H1 (cell line): ENCODE measurements around the gene SLITRK3. TPM values are rescaled to one million over a fixed set of nuclear protein-coding genes. Genes with fewer than 3 reads are reported as not detected.

Source experiments
- CTCF ChIA-PET: fragments of 300-600 bp; sonication (Branson Sonifier 250); formaldehyde crosslinking; loops from one replicate; lab custom pipeline; 2021; ENCODE audit not compliant: partially characterized antibody; lab: Charles Lee
- POLR2A ChIA-PET: fragments of 300-600 bp; sonication (Branson Sonifier 250); formaldehyde crosslinking; loops from one replicate; lab custom pipeline; 2021; ENCODE audit warnings: inconsistent platforms; ENCODE audit not compliant: partially characterized antibody; lab: Charles Lee
- DNase-seq, 2 experiments: peaks; one replicate each; pipeline versions ENCODE4 v3.0.0 to v3.0.0-alpha.2; 2010 to 2022; ENCODE audit warnings: low spot score in 2 of 2, low read depth in 1 of 2, mixed read lengths in 1 of 2
- FAIRE-seq: peaks from 2 replicates; lab custom pipeline; 2011; peaks lifted over from hg19 to GRCh38; lab: Jason Lieb, UNC
- H2AFZ ChIP-seq: 2 replicates; pipeline ENCODE4 v1.8.1; 2012; ENCODE audit warnings: low read length, inconsistent platforms
- H2AK5ac ChIP-seq: 2 replicates; pipeline ENCODE4 v1.6.1; 2013; ENCODE audit warnings: low read depth, low read length
- H2BK120ac ChIP-seq: replicated peaks from 2 replicates; pipeline ENCODE3; 2013; ENCODE audit warnings: low read depth, low read length, inconsistent platforms
- H2BK12ac ChIP-seq: 2 replicates; pipeline ENCODE4 v1.6.1; 2013; ENCODE audit warnings: low read depth, low read length
- H2BK15ac ChIP-seq: 2 replicates; pipeline ENCODE4 v1.6.1; 2013; ENCODE audit warnings: low read length
- H2BK20ac ChIP-seq: 2 replicates; pipeline ENCODE4 v1.6.1; 2013; ENCODE audit warnings: low read length
- H2BK5ac ChIP-seq: 2 replicates; pipeline ENCODE4 v1.6.1; 2013; ENCODE audit warnings: low read depth, low read length
- H3K14ac ChIP-seq: 2 replicates; pipeline ENCODE4 v1.6.1; 2013; ENCODE audit warnings: inconsistent platforms; ENCODE audit not compliant: insufficient read length
- H3K18ac ChIP-seq: 2 replicates; pipeline ENCODE4 v1.6.1; 2013; ENCODE audit warnings: low read length; ENCODE audit errors: extremely low read depth
- H3K23ac ChIP-seq: 2 replicates; pipeline ENCODE4 v1.6.1; 2013; ENCODE audit warnings: inconsistent platforms; ENCODE audit not compliant: insufficient read length
- H3K23me2 ChIP-seq: 2 replicates; pipeline ENCODE4 v1.6.1; 2013; ENCODE audit warnings: low read depth, low read length
- H3K27ac ChIP-seq: 2 replicates; pipeline ENCODE4 v1.6.1; 2011; ENCODE audit warnings: low read depth, low read length, inconsistent platforms
- H3K27me3 ChIP-seq, 4 experiments: replicated peaks in 1 of 4; 1 replicate in 1 of 4; 2 replicates in 3 of 4; pipeline versions ENCODE4 v1.6.1 to v1.8.1; 2011 to 2013; ENCODE audit warnings: low read length in 3 of 4, mild to moderate bottlenecking in 3 of 4, inconsistent platforms in 2 of 4, mixed read lengths in 2 of 4, moderate library complexity in 1 of 4; ENCODE audit not compliant: control insufficient read depth in 3 of 4, insufficient read depth in 3 of 4; ENCODE audit errors: extremely low read depth in 1 of 4
- H3K36me3 ChIP-seq, 4 experiments: 2 replicates each; pipeline versions ENCODE4 v1.6.1 to v1.8.1; 2011 to 2013; ENCODE audit warnings: mild to moderate bottlenecking in 4 of 4, low read length in 3 of 4, moderate library complexity in 2 of 4, control low read depth in 1 of 4, inconsistent platforms in 1 of 4; ENCODE audit not compliant: insufficient read depth in 4 of 4, control insufficient read depth in 2 of 4
- H3K4ac ChIP-seq: replicated peaks from 2 replicates; pipeline ENCODE3; 2013; ENCODE audit warnings: low read length, low read depth, mixed read lengths, inconsistent platforms; ENCODE audit not compliant: insufficient read length
- H3K4me1 ChIP-seq, 4 experiments: replicated peaks in 1 of 4; 1 replicate in 1 of 4; 2 replicates in 3 of 4; pipeline versions ENCODE4 v1.6.1 to v1.8.1; 2011 to 2013; ENCODE audit warnings: low read length in 3 of 4, inconsistent platforms in 2 of 4, mixed read lengths in 1 of 4; ENCODE audit not compliant: insufficient read depth in 4 of 4, control insufficient read depth in 3 of 4
- H3K4me2 ChIP-seq, 2 experiments: 2 replicates each; pipeline versions ENCODE4 v1.6.1 to v1.8.1; 2011 to 2013; ENCODE audit warnings: low read depth in 2 of 2, low read length in 2 of 2, control low read depth in 1 of 2, inconsistent platforms in 1 of 2, mild to moderate bottlenecking in 1 of 2; ENCODE audit not compliant: insufficient read depth in 1 of 2
- H3K4me3 ChIP-seq, 4 experiments: fragments of 200-600, 300-600 bp in 1 of 4; sonication (generic), shearing (Covaris generic), sonication (Bioruptor Twin) in 1 of 4; 2 replicates each; pipeline versions ENCODE4 v1.5.1 to v1.8.1; 2011 to 2016; ENCODE audit warnings: low read length in 4 of 4, low read depth in 3 of 4, control low read depth in 2 of 4, inconsistent platforms in 2 of 4, mild to moderate bottlenecking in 2 of 4, mixed read lengths in 1 of 4, moderate library complexity in 1 of 4; ENCODE audit not compliant: insufficient read depth in 2 of 4; ENCODE audit errors: extremely low read depth in 1 of 4
- H3K56ac ChIP-seq: replicated peaks from 2 replicates; pipeline ENCODE3; 2013; ENCODE audit warnings: low read depth, mild to moderate bottlenecking, mixed read lengths, low read length, inconsistent platforms; ENCODE audit not compliant: insufficient read length
- H3K79me1 ChIP-seq: 2 replicates; pipeline ENCODE4 v1.6.1; 2013; ENCODE audit warnings: low read depth, low read length, control low read depth
- H3K79me2 ChIP-seq, 2 experiments: 2 replicates each; pipeline versions ENCODE4 v1.6.1 to v1.8.1; 2012 to 2013; ENCODE audit warnings: low read length in 2 of 2, mild to moderate bottlenecking in 2 of 2, inconsistent platforms in 1 of 2; ENCODE audit not compliant: insufficient read depth in 2 of 2, control insufficient read depth in 1 of 2
- H3K9ac ChIP-seq, 4 experiments: replicated peaks in 1 of 4; 1 replicate in 1 of 4; 2 replicates in 3 of 4; pipeline versions ENCODE4 v1.6.1 to v1.8.1; 2011 to 2013; ENCODE audit warnings: low read depth in 3 of 4, low read length in 3 of 4, control low read depth in 2 of 4, mild to moderate bottlenecking in 2 of 4, moderate library complexity in 2 of 4, inconsistent platforms in 1 of 4; ENCODE audit errors: extremely low read depth in 1 of 4
- H3K9me3 ChIP-seq, 2 experiments: 2 replicates each; pipeline versions ENCODE4 v1.6.1 to v1.8.1; 2012 to 2013; ENCODE audit warnings: mild to moderate bottlenecking in 2 of 2, moderate library complexity in 2 of 2, control low read depth in 1 of 2, inconsistent platforms in 1 of 2, low read depth in 1 of 2, low read length in 1 of 2, mixed read lengths in 1 of 2; ENCODE audit not compliant: insufficient read depth in 2 of 2
- H4K20me1 ChIP-seq, 2 experiments: replicated peaks in 1 of 2; 2 replicates each; pipeline versions ENCODE3 to v1.8.1; 2011 to 2013; ENCODE audit warnings: inconsistent platforms in 2 of 2, low read length in 2 of 2, mild to moderate bottlenecking in 1 of 2; ENCODE audit not compliant: insufficient read depth in 2 of 2, control insufficient read depth in 1 of 2
- H4K5ac ChIP-seq: 2 replicates; pipeline ENCODE4 v1.6.1; 2013; ENCODE audit warnings: low read length, low read depth, mixed read lengths, inconsistent platforms; ENCODE audit not compliant: insufficient read length
- H4K8ac ChIP-seq: 2 replicates; pipeline ENCODE4 v1.8.0; 2013; ENCODE audit warnings: mild to moderate bottlenecking, moderate library complexity, low read length, inconsistent platforms; ENCODE audit not compliant: insufficient read depth; ENCODE audit errors: extremely low read depth
- H4K91ac ChIP-seq: replicated peaks from 2 replicates; pipeline ENCODE3; 2013; ENCODE audit warnings: low read length, mixed read lengths, inconsistent platforms; ENCODE audit not compliant: insufficient read length
- EZH2 ChIP-seq: fragments of 200-600 bp; sonication (generic); IDR thresholded peaks from 2 replicates; pipeline ENCODE4 v1.7.1; 2012; ENCODE audit warnings: low read depth, mild to moderate bottlenecking, moderate library complexity, low read length, inconsistent platforms; ENCODE audit not compliant: severe bottlenecking
- FOSL1 ChIP-seq: IDR thresholded peaks from 2 replicates; pipeline ENCODE4 v1.6.1; 2011; ENCODE audit warnings: mild to moderate bottlenecking, low read depth, low read length, moderate library complexity; ENCODE audit not compliant: insufficient read depth
- HDAC2 ChIP-seq, 2 experiments: fragments of 300-600 bp in 1 of 2; sonication (generic) in 1 of 2; IDR thresholded peaks; 2 replicates each; pipeline ENCODE4 v1.6.1; 2011 to 2012; ENCODE audit warnings: low read depth in 2 of 2, low read length in 2 of 2, mild to moderate bottlenecking in 2 of 2, moderate library complexity in 2 of 2, borderline replicate concordance in 1 of 2, inconsistent platforms in 1 of 2
- JUND ChIP-seq: IDR thresholded peaks from 2 replicates; pipeline ENCODE4 v1.6.1; 2011; ENCODE audit warnings: mild to moderate bottlenecking, improper control_type of control experiment, low read length
- KDM4A ChIP-seq: IDR thresholded peaks from one replicate; pipeline ENCODE4 v1.7.1; 2012; ENCODE audit warnings: low read depth, mild to moderate bottlenecking, moderate library complexity, low read length, inconsistent platforms; ENCODE audit not compliant: severe bottlenecking
- KDM5A ChIP-seq: fragments of 200-600 bp; IDR thresholded peaks from 2 replicates; pipeline ENCODE4 v1.7.1; 2012; ENCODE audit warnings: mild to moderate bottlenecking, low read length, inconsistent platforms, mixed read lengths
- MAFK ChIP-seq: IDR thresholded peaks from 2 replicates; pipeline ENCODE4 v1.6.1; 2012; ENCODE audit warnings: low read depth, mild to moderate bottlenecking, improper control_type of control experiment, low read length
- PHF8 ChIP-seq: fragments of 200-600 bp; sonication (generic); conservative IDR thresholded peaks from 2 replicates; pipeline ENCODE4 v1.7.1; 2012; ENCODE audit warnings: low read depth, mild to moderate bottlenecking, inconsistent platforms, low read length, moderate library complexity
- RBBP5 ChIP-seq: IDR thresholded peaks from 2 replicates; pipeline ENCODE4 v1.7.1; 2012; ENCODE audit warnings: low read depth, mild to moderate bottlenecking, inconsistent platforms, low read length, moderate library complexity, borderline replicate concordance
- SIX5 ChIP-seq: IDR thresholded peaks from 2 replicates; pipeline ENCODE4 v1.6.1; 2011; ENCODE audit warnings: mild to moderate bottlenecking, low read depth, low read length
- SP2 ChIP-seq: IDR thresholded peaks from 2 replicates; pipeline ENCODE4 v1.6.1; 2012; ENCODE audit warnings: mild to moderate bottlenecking, low read length, inconsistent platforms
- SUZ12 ChIP-seq: fragments of 200-600 bp; sonication (generic); IDR thresholded peaks from 2 replicates; pipeline ENCODE4 v1.6.1; 2012; ENCODE audit warnings: mild to moderate bottlenecking, inconsistent platforms, low read length, moderate library complexity, mixed read lengths
- WGBS, 2 experiments: shearing (Covaris generic) in 1 of 2; methylation state at CpG; one replicate each; pipeline versions ENCODE4 v1.1.6 to v1.1.7; 2013 to 2015; ENCODE audit warnings: low lambda C conversion rate in 2 of 2, mixed read lengths in 2 of 2, inconsistent platforms in 1 of 2, low coverage in 1 of 2, missing lambda C conversion rate in 1 of 2; ENCODE audit not compliant: insufficient replicate concordance in 2 of 2, insufficient coverage in 1 of 2, insufficient read length in 1 of 2; ENCODE audit errors: extremely low coverage in 1 of 2, missing lambda C conversion rate in 1 of 2; 5-methylcytosine and 5-hydroxymethylcytosine counted together
- polyA plus RNA-seq, 7 experiments: library from polyadenylated mRNA; depleted of rRNA in 3 of 7; stranded (reverse) in 5 of 7; unstranded in 2 of 7; fragments of >200 nt in 5 of 7; fragments of 200-250 nt in 2 of 7; gene quantifications; 1 replicate in 5 of 7; 2 replicates in 1 of 7; 4 replicates in 1 of 7; pipeline versions ENCODE4 v1.2.1 to v1.2.3, GENCODE V29; 2011 to 2013; ENCODE audit warnings: missing spikeins in 2 of 7, mixed read lengths in 2 of 7
- total RNA-seq: library from RNA; stranded (reverse); fragmentation: NEBNext Ultra II Directional; extraction: Animal tissue kit (Norgen Biotek cat#: 25700); gene quantifications from 2 replicates; pipeline ENCODE4 v1.2.1, GENCODE V29; 2021
- TF ChIP-seq, protein P1 (sequence below): IDR thresholded peaks from 2 replicates; pipeline ENCODE4 v1.6.1; 2011; ENCODE audit warnings: low read length, improper control_type of control experiment

SLITRK3 gene
- total and polyA plus RNA-seq, 2 of the 8 experiments (the other 6 are each of a cell fraction or from before 2014, with no cell fraction given): 0.71 to 3.4 TPM

DNA sequence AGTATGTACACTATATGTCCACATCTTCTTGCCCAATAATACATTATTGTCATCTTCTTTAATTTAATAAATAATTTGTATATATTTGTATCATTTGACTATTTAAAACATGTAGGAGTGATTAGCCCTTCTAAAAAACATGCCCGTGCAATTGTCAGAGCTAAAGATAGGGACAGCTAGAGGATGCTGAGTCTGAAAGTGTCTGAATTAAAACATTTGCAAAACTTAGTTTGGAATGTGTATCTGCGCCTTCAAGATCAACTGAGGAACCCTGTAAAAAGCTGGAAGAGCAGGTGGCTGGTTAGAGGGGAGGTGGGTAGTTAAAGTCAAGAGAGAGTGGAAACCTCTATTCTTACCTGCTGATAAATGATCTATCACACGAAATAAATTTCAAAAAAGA, 4.7 kb downstream of the SLITRK3 start:
- H3K27me3 ChIP-seq: peaks cover 5 to 25% (median 23%) of the 10 kb centered on the region in 4 experiments
- FAIRE-seq: no peak

More for the DNA sequence above, 4.7 kb downstream of the SLITRK3 start:
- Histone ChIP-seq H2BK15ac (no peak overlapping the region), H3K79me2 (no peaks in the 10 kb centered on the region), H3K9me3 (no peaks in the 10 kb centered on the region), H4K8ac (no peak overlapping the region), H2BK120ac (peak overlapping the region; percentile 27), H4K91ac (no peak overlapping the region), H2BK5ac (no peak overlapping the region), H2AFZ (no peak overlapping the region), H3K18ac (no peak overlapping the region), H3K23ac (no peak overlapping the region), H3K4me1 (peaks cover 0 to 12% (median 4%) of the 10 kb centered on the region in 4 experiments; a peak in 6 of 7 replicates), H3K4me3 (peak overlapping the region in 1 of 4 experiments; percentile 83; a peak in 1 of 8 replicates), H4K20me1 (no peaks in the 10 kb centered on the region), H3K27ac (no peak overlapping the region), H3K23me2 (peaks cover 33% of the 10 kb centered on the region), H3K4me2 (peak overlapping the region in 1 of 2 experiments; percentile 10; a peak in 1 of 4 replicates), H4K5ac (no peak overlapping the region), H3K36me3 (no peaks in the 10 kb centered on the region), H3K4ac (no peak overlapping the region), H2BK12ac (no peak overlapping the region), H2BK20ac (no peak overlapping the region), H2AK5ac (no peak overlapping the region), H3K14ac (no peak overlapping the region), H3K9ac (no peak overlapping the region), H3K56ac (no peak overlapping the region), H3K79me1 (no peaks in the 10 kb centered on the region; the same call in 1 of the 2 replicates)
- no peak for TF ChIP-seq EZH2
- no peak for TF ChIP-seq FOSL1
- no peak for TF ChIP-seq SP2
- TF ChIP-seq MAFK: no peak
- no peak for TF ChIP-seq HDAC2 (IDR thresholded peaks at IDR 0.05; ENCODE audit: borderline replicate concordance in 1 of 2, low read depth in 2 of 2, low read length in 2 of 2)
- TF ChIP-seq SUZ12: no peak
- no peak for TF ChIP-seq KDM4A
- TF ChIP-seq RBBP5: no peak
- no peak for TF ChIP-seq JUND
- TF ChIP-seq KDM5A: no peak
- no peak for TF ChIP-seq SIX5
- TF ChIP-seq, protein P1, sequence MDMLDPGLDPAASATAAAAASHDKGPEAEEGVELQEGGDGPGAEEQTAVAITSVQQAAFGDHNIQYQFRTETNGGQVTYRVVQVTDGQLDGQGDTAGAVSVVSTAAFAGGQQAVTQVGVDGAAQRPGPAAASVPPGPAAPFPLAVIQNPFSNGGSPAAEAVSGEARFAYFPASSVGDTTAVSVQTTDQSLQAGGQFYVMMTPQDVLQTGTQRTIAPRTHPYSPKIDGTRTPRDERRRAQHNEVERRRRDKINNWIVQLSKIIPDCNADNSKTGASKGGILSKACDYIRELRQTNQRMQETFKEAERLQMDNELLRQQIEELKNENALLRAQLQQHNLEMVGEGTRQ: no peak
- TF ChIP-seq PHF8: no peak
- ChIA-PET CTCF (interaction anchor here (2.3 kb wide), 1 partner anchor 16 kb away, joined by 9 read pairs; no protein-coding TSS in a partner anchor), POLR2A (no interaction called here)
- no peak for DNase-seq
- 76% methylated on average over 3 of the region's 3 CpGs; no CpG with 5 or more reads in 1 of the 2 experiments for WGBS, 2 experiments
